Peyer's patch (tissue), 4 donors: Measurements from ENCODE around the gene TMEM178B.

Experiments
- CTCF ChIP-seq, 6 experiments: fragments of 450-650 bp in 4 of 6; fragments of 200-600 bp in 2 of 6; sonication (generic) in 1 of 6; IDR thresholded peaks; one replicate each; pipeline ENCODE4 v1.5.1; 2017 to 2019; ENCODE audit warnings: antibody characterized with exemption in 6 of 6, mild to moderate bottlenecking in 3 of 6, moderate library complexity in 1 of 6
- POLR2A ChIP-seq, 2 donors: fragments of 450-650 bp; IDR thresholded peaks; one replicate each; pipeline ENCODE4 v1.5.1; 2017; ENCODE audit warnings: antibody characterized with exemption in 2 of 2, mild to moderate bottlenecking in 2 of 2, moderate library complexity in 2 of 2

- no peak for TF ChIP-seq CTCF (IDR thresholded peaks at IDR 0.05)
- TF ChIP-seq POLR2A (IDR thresholded peaks at IDR 0.05), result no peak
Observed at GRCh38 chr7:141354251-141354650, 280.4 kb downstream of the TMEM178B start.
